ENCODE measurements around the gene FBXO9.

The FBXO9 gene

DNA sequence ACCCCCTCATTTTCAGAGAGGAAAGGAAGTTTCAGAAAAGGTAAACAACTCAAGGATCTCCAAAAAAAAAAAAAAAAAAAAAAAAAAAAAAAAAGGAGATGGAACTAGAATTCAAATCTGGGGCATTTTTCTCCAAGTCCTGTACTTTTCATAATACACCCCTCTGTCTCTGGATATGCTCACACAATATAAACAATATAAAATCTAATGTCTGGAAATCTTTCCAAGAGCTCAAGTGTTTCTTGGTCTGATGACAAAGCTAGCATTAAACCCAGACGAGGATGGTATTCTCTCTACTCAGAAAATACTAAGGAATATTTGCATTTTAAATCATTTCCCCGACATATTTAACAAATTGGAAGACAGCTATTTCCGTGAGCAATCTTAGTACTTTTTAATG is 77.6 kb downstream of the FBXO9 start:
- H3K27ac ChIP-seq (ENCODE audit: low read length): no peak overlapping the region

GRCh38 chr6:53143710-53144109 is 78.5 kb downstream of the FBXO9 start:
- Histone ChIP-seq H3K4me1 (ENCODE audit: insufficient read depth, low read length) (0 out of 2 replicates have a peak, but pooled peaks cover 3% of the 10 kb centered on the region), H3K9me3 (ENCODE audit: insufficient read depth, low read depth, low read length) (no peaks in the 10 kb centered on the region), H3K4me3 (ENCODE audit: low read length) (no peak overlapping the region), H3K27ac (ENCODE audit: low read length) (no peak overlapping the region), H3K27me3 (ENCODE audit: insufficient read depth, low read length) (no peaks in the 10 kb centered on the region), H3K9ac (ENCODE audit: low read depth, low read length) (no peak overlapping the region), H3K36me3 (ENCODE audit: insufficient read depth, low read depth, low read length) (no peaks in the 10 kb centered on the region)

More for the DNA sequence above, 77.6 kb downstream of the FBXO9 start:
- H3K36me3 ChIP-seq (ENCODE audit: insufficient read depth, low read depth, low read length): no peaks in the 10 kb centered on the region
- H3K27me3 ChIP-seq (ENCODE audit: insufficient read depth, low read length): no peaks in the 10 kb centered on the region
- H3K4me3 ChIP-seq (ENCODE audit: low read length): no peak overlapping the region
- 0 out of 2 replicates have a peak, but pooled peaks cover 3% of the 10 kb centered on the region for H3K4me1 ChIP-seq (ENCODE audit: insufficient read depth, low read length)
- no peak overlapping the region for H3K9ac ChIP-seq (ENCODE audit: low read depth, low read length)
- H3K9me3 ChIP-seq (ENCODE audit: insufficient read depth, low read depth, low read length): no peaks in the 10 kb centered on the region

- Histone ChIP-seq H3K27ac (ENCODE audit: low read length) (no peak overlapping the region), H3K36me3 (ENCODE audit: insufficient read depth, low read depth, low read length) (no peaks in the 10 kb centered on the region), H3K27me3 (ENCODE audit: insufficient read depth, low read length) (no peaks in the 10 kb centered on the region), H3K4me3 (ENCODE audit: low read length) (no peak overlapping the region), H3K9me3 (ENCODE audit: insufficient read depth, low read depth, low read length) (no peaks in the 10 kb centered on the region), H3K9ac (ENCODE audit: low read depth, low read length) (no peak overlapping the region), H3K4me1 (ENCODE audit: insufficient read depth, low read length) (0 out of 2 replicates have a peak, but pooled peaks cover 3% of the 10 kb centered on the region)
Observed at GRCh38 chr6:53144802-53145201, 79.6 kb downstream of the FBXO9 start.

DNA sequence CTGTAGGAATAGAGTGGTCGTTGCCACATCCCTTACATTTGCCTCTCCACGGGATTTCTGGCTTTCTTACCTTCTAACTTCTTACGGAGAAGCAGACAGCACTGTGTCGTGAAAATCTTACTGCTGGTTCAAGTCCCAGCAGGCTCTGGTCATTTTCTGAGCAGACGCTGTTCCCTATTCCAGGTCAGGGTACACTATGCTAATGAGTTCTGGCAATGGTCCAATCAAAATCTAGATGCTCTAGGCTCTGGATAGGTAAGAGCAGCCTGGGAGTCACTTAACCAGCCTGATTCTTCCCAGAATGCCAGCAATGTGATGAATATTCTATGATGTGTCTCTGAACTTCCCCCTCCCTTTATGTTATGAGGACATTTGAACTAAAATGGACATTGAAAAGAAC is 83.5 kb downstream of the FBXO9 start, which contains the start of gene GCM1:
Gene GCM1 (minus strand): TSS at position 158 of the 400 bp plus-strand sequence. CDS start 3,209 bp downstream, outside the sequence.
- no peak within 1 kb of the TSS for H3K4me3 ChIP-seq (ENCODE audit: low read length)
- no peaks in the 10 kb centered on the region for H3K36me3 ChIP-seq (ENCODE audit: insufficient read depth, low read depth, low read length)
- H3K27ac ChIP-seq (ENCODE audit: low read length): no peak within 1 kb of the TSS
- no peaks in the 10 kb centered on the region for H3K27me3 ChIP-seq (ENCODE audit: insufficient read depth, low read length)
- H3K9me3 ChIP-seq (ENCODE audit: insufficient read depth, low read depth, low read length): no peaks in the 10 kb centered on the region
- H3K9ac ChIP-seq (ENCODE audit: low read depth, low read length): no peak within 1 kb of the TSS
- 0 out of 2 replicates have a peak, but pooled peaks cover 3% of the 10 kb centered on the region for H3K4me1 ChIP-seq (ENCODE audit: insufficient read depth, low read length)
